GM19238 (cell line): ENCODE results near the gene SMARCE1.

Experiments
- DNase-seq: peaks from one replicate; pipeline ENCODE4 v3.0.0; 2011; ENCODE audit warnings: low spot score; ENCODE audit not compliant: insufficient read length

Gene SMARCE1

DNA sequence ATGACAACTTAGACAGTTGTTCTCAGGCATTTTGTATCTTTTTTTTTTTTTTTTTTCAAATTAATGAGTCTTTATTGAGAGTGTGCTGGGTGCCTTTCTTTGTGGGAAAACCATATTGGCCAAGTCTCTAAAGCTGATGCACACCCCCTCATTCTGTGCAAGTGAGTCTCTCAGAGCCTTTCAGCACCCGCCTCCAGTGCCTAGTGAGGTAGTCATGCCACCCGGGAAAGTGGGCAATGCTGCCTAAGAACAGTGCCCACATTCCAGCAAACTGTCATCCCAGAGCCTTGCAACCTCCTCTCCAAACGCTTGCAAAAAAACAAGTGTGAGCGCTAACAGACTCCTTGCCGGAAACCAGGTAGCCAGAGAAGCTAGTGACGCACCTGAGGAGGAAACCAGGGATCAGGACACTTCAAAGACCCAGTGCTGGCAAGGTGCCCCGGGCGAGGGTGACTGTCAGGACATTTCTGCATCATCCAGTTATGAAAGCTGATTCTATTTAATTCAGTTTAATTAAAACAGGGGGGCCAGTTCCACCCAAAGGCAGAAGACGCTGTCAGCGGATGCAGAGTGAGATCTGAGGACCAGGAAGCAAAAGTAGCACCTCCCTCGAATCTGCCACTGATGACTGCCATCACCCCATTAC is 34.9 kb downstream of the SMARCE1 start:
- DNase-seq: no peak

DNA sequence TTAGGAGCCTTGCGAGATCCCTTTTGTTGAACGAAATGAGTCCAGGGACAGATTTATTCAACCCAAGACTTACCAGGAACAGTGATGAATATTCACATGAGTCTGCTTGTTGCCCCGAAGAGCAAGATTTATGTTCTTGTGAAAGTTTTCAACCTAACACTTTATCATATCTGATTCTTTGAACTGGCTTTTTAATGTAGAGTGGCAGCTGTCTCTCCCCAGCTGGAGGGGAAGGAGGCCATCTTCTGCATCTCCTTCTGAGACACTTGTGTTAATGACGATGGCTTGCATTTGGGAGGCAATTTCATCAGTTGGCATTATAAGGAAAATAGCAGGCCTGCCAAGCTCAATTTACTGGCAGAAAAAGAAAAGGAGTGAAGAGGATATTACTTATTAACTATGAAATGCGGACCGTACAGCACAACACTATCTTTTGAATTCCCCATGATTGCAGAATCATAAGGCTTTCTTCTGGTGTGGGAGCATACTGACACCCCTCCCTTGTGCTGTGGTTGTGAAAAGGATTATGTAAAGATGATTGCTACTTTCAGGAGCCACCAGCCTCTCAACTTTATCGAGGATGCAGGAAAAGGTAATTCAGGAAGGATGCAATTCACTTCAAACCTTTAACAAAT is 35.7 kb downstream of the SMARCE1 start:
- DNase-seq: no peak

DNA sequence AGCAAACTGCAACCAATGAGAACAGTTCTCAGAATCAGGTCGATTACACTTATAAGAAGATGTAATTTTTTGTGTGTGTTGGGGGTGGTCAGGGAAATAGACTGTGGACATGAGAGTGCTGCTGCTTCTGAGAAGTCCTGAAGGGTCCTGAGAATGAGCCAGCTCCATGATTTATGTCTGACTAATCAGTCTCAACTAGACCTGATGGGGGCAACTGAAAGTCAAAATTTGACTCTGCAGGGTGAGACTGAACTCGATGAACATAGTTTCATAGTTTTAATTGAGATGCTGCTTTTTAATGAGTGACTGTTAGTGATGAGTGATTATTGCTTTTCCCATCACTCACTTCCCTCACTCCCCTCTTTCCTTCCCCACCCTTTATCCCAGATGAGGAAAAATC is 37.3 kb downstream of the SMARCE1 start:
- no peak for DNase-seq

DNA sequence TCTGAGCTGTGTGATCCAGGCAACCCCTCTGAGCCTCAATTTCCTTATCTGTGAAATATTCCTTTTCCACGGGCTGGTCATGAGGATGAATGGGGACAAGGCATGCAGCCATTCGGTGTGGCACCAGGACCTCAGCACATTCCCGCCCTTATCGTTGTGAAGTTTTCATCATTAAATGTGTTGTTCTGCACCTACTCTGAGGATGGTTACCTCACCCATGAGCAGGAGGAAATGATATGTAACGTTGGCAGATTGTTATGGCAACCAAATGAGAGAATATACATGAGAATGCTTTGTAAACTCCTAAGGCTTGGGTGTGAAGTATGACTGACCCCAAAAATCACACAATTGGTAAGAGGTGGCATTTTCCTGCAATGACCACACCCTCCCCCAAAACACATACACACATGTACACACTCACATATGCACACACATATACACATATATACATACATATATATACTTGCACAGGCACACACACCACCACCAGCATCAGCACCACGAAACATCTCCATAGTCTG is 39.5 kb downstream of the SMARCE1 start:
- DNase-seq: no peak

DNA sequence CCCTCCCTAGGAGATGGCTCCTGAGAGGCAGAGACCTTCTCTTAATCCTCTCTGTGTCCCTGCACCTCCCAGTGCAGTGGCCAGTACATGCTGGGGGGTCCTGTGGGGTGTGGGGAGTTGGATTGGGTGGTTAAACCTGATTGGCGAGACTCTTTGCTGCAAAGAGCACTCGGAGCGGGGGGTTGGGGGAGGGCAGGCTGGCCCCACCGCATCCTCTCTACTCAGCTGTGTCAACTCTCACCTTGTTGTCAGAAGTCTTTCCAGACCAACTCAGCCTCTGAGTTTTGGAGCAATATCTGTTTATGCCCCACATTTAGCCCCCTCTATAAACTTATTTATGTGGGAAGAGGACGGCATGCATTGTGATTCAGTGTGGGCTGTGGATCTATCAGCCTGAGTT is 40.0 kb downstream of the SMARCE1 start:
- no peak for DNase-seq

DNA sequence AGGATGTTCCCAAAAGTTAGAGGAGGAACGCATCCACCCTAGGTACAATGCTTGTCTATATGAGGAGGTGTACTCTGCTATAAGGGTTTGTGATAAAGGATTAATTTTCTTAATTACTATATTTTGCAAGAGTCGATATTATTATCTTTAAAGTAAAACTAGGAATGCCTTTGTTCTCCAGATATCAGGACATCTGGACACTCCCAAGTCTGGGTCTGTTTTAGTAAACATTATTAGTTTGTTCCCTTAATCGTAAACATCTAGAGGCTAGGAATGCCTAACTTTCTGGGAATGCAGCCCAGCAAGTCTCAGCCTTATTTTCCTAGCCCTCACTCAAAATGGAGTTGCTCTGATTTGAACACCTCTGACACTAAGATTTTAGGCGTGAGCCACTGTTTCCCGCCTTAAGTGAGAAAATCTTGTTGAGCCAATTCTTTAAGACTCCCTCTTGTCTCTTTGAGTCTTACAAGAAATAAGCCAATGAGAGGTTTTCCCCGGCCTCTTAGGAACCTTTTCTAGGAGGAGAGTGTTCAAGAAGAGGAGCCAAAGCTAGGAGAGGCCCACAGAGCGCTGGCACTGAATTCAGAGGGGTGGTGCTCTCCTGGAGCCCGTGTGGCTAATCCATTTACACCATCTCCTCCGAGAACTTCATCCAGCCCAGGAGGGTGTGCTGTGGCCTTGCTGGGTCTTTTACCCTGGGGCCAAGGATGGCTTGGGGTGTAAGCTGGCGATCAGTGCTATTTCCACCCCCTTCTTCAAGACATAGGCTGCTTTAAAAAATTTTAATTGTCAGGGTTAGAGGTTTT is 40.9 kb downstream of the SMARCE1 start:
- DNase-seq: no peak

DNA sequence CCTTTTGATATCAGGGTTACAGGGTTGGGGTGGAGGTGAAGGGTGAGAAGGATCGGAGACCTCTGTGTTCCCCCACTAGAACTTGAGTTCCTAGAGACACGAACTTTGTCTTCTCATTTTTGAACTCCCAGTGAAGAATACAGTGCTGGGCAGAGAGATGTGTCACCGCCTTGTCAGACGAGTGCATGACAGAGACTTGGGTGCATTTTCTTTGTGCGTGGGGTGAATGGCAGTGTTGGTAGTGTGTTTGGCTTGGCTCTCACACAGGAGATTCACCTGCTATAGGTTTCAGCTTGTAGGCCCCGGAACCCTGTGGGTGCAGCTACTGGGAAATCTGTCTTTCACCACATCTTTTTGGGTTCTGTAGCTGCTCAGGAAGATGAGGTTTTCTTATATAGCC is 42.3 kb downstream of the SMARCE1 start:
- no peak for DNase-seq

DNA sequence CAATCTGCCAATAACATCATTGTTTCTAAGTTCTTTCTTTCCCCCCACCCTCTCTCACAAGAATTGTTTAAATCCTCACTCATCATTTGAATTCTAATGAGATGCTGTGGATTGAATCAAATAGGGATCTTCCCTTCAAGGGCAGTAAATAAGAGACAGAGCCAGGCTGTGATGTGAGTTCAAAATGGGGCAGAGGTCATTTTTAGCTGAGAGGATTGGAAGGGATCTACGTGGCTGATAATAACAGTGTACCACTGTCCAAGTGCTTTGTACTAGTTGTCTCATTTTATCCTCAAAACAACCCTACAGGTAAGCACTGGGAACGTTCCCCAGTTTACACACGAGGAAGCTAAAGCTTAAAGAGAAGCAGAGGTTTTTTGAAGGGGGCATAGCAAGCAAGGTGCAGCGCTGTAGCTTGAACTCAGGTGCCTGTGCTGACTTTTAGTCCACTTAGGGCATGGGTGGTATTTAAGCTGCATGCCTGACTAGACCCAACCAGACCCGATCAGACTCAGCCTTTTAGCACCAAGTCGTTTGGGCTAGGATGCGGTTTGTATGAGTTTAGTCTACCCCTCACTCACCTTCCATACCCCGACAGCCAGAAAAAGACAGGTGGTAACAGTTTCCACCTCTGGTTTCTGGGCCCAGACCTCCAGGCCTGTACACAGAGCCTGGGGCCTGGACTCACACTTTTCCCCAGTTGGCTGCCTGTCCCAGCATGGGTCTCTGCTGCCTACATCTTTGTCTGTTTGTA is 43.1 kb downstream of the SMARCE1 start:
- no peak for DNase-seq

DNA sequence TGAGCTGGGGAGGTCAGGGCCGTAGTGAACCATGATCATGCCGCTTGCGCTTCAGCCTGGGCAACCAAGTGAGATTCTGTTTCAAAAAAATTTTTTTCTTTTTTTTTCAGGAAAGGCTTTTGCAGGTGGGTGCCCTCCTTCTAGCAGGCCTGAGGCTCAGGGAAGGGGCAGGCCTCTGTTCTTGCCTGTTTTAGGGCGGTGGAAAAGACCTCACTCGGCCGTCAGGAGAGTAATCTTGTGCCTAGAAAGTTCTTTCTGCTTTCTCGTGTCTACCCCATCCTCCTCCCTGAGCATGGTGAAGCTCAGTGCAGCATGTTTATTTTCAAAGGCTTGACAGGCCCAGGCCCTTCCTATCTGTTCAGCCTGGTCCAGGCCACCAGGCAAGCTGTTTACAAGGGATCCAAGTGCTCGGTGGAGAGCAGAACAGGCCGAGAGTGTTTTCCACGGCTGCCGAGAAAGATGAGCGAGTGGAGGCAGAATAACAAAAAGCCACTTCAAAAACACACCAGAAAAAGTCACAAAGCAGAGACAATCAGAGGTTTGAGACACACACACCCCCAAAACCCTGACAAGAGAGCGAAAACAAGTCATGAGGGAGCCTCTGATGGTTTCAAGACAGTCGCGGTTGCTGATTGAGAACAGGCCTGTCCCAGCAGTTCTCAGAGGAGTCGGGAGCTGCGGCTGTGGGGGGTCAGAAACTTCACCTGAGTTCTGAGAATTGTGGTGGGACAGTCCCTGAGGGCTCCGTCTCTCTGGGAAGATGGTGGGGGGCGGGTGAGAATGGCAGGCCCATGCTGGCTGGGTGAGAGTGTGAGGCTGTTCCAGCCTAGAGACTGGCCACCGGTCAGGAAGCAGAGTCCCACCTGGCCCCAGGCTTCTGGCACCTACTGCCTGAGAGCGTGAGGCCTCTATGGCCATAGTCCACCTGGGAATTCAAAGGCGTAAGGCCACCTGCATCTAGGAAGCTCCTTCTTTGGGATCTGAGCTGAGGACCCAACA is 44.9 kb downstream of the SMARCE1 start:
- DNase-seq: peak; percentile 33

DNA sequence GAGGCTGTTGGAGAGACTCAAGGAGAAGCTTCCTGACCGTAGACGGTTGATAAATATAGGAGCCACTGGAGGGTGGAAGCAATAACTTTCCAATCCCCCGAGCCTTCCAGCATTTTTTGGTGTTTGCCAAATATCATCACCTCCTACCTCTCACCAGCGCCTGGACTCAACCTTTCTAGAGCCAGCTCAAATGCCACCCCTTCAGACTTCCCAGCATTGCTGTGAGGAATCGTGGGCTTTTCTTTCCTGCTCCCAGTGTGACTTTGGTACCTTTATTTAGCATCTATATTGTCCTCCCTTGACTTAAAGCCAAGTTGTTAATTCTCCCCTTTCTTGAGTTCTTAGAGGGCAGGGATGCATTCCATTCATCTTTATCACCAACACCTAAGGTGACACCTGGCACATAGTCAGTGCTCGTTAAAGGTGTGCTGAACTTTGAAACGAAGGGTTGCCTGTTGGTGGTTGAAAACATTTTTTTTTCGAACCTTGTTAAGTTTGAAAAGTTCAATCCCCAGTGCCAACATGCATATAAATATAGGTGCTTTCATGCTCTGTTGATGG is 47.1 kb downstream of the SMARCE1 start:
- DNase-seq: no peak

DNA sequence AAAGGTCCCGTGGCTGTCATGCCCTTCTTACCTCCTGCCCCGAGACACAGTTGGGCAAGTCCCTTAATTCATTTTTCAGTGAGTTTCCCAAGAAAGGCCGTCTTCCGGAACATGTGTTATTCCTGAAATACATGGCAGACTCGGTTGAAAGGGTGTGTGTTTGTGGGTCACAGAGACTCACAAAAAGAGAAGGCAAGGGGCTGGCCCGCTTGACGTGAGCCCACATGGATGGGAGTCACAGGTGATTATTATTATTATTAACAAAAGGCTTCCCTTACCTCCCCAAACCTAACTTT is 48.2 kb downstream of the SMARCE1 start:
- DNase-seq: no peak

DNA sequence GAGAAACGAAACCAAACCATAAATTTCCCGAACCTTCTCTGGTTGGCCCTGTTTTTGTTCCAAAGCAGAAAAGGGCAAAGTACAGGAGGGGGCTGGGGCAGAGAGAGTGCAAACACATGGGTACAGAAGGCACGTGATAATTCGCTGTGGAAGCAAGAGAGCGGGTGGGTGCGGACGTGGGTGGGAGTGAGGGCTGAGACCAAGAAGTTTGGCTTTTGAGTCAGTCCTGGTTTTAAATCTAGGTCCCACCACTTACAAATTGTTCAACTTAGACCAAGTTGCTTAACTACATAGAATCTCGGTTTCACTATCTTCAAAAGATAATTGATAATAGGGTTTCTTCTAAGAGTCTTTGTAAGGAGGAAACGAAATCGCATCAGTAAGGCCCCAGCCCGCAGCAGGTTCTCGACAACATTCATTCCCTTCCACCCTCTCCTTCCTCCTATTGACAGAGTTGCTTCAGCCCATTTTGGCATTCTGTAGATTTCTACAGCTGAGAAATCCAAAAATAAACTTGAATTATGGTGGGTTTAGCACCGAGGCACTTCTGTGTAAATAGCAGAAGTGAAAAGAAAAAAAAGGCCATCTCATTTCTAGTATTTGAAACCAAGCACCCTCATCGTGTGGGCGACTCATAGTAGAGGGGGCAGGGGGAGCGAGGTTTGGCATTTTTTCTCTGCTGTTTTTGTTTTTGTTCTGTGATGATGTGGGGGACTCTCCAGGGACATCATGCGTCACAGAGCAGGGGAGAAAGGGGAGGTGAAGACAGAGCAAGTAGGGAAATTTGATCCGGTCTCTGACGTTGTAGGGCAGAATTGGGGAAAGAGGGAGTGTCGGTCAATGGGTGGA is 48.8 kb downstream of the SMARCE1 start:
- DNase-seq: peak; percentile 58

DNA sequence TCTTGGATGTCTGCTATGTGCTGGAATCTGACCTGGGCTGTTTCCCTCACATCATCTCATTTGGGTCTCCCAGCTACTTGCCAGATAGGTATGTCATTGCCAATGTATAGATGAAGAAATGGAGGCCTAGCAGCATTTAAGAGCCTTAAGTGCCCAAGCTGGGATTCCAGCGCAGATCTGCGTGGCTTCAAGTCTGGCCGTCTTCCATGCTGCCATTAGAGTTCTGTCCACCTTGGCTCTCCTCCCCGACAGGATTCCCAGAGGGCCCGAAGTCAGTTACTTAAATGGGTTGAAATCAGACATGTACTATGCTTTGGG is 49.4 kb downstream of the SMARCE1 start:
- DNase-seq: no peak

DNA sequence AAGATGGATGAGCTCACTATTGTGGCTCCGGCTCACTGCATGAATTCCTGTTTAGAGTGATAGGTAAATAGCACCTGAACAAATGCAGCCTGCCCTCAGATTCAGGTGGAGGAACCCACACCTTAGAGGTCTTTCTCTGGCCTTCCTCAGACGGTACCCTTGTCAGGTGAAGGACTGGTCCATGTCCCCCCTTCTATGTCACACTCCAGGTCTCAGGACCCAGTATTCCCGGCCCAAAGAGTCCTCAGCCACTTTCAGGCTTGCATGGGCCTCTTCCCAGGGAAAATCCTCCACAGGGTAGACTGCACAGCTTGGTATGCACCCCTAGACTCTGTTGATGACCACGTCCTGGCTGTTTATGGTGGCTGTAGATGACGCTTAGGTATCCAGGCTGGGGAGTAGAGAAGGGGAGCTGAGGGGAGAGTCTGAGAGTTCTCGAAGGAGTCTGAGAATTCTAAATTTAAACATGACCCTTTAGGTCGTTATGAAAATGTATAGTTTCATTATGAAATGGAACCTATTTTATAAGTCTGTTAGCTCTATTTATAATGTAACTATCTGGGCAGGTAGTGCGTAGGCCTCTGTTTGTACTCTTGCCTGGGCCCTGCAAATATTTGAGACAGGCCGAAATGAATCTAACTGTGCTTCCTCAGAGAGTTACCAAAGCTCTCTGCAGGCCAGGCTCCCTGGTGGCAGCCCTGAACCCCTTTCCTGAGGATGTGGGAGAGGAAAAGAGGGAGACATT is 49.9 kb downstream of the SMARCE1 start:
- DNase-seq: no peak

DNA sequence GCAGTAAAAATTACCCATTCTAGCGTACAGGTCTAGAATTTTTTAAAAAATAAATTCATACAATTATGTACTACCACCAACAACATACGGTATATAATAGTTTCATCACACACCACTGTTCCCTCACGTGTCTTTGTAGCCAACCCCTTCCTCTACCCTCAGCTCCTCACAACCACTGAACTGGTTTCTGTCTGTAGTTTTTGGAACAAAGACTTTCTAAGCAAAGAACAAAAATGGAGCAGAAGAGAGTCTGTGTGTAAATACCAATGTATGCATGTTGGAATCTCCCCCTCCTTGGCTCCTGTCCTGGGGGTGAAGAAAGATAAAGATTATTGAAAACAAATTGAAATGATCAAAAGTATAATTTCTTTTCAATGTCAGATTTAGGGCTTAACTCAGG is 50.5 kb downstream of the SMARCE1 start:
- DNase-seq: no peak

DNA sequence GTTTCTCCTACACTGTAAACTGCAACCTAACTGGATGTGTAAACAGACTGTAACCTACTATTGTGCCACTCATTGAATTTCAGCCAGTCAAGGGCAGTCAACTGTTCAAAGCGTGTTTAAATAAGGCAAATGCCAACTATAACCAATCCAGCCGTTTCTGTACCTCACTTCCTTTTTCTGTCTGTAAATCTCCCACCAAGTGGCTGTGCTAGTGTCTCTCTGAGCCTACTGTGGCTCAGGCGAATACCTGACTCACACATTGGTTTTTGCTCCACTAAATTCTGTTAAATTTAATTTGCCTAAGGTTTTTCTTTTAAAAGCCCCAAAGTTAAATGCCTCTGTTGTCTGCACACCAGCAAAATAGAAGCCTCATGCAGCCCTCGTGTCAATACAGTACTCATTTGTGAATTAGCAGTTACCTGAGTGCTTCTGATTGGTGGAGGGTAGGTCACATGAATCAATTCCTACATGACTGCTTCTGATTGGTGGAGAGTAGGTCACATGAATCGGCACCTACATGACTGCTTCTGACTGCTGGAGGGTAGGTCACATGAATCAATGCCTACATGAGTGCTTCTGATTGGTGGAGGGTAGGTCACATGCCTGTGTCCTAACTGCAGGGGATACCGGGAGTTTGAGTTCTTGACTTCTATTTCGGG is 51.2 kb downstream of the SMARCE1 start:
- DNase-seq: no peak

DNA sequence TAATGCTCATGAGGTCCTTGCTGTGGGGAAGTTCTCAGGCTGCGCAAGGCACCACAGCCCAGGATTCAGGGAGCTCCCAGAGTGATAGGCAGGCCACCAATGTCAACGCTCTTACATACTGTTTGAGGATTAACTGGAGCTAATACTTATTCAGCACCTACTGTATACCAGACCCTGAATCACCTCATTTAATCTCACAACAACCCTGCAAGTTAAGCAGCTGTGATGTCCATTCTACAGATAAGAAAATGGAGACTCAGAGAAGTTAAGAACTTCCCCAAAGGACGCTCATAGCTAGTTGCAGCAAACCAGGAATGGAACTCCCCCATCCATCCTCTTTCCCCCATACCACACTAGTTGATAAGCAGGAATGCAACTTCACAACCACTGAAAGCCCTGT is 56.9 kb downstream of the SMARCE1 start:
- no peak for DNase-seq

DNA sequence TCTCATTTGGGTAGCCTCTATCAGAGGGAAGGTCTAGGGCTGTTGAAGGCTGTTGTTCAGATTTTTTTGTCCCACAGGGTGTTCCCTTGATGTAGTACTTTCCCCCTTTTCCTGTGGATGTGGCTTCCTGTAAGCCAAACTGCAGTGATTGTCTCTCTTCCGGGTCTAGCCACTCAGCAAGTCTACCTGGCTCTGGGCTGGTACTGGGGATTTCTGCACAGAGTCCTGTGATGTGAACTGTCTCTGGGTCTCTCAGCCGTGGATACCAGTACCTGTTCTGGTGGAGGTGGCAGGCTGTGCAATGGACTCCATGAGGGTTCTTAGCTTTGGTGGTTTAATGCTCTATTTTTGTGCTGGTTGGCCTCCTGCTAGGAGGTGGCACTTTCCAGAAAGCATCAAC is 59.1 kb downstream of the SMARCE1 start:
- no peak for DNase-seq
